22Rv1 (cell line): ENCODE measurements around the gene AOC3.

ENCODE experiments used
- H3K27ac ChIP-seq: fragments of 450-650 bp; 2 replicates; pipeline ENCODE4 v1.5.1; 2017
- CTCF ChIP-seq: fragments of 450-650 bp; IDR thresholded peaks from 2 replicates; pipeline ENCODE4 v1.5.1; 2017; ENCODE audit warnings: mild to moderate bottlenecking
- ZFX ChIP-seq: fragments of 450-650 bp; IDR thresholded peaks from 2 replicates; pipeline ENCODE4 v1.6.1; 2017; ENCODE audit warnings: antibody characterized with exemption, borderline replicate concordance

The AOC3 gene

DNA sequence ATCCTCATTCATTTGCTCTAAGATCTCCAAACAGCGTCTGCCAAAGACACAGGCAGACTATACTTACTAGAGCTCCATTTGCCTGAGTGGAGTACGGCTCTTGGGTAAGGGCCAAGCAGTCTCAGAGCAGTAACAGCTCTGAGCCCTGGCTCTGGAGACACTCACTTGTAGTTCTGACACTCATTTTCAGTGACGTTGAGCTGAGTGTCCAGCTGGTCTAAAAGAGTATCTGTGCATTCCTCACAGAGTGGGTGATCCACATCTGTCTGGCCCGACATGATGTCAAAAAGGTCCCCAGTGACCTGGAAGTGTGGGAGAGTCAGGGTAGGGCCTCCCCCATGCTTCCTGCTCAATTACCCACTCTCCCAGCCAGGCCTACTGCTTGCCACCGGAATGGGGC is 32.6 kb upstream of the AOC3 start:
- H3K27ac ChIP-seq, result no peak overlapping the region
- TF ChIP-seq ZFX (no peak), CTCF (no peak)

DNA sequence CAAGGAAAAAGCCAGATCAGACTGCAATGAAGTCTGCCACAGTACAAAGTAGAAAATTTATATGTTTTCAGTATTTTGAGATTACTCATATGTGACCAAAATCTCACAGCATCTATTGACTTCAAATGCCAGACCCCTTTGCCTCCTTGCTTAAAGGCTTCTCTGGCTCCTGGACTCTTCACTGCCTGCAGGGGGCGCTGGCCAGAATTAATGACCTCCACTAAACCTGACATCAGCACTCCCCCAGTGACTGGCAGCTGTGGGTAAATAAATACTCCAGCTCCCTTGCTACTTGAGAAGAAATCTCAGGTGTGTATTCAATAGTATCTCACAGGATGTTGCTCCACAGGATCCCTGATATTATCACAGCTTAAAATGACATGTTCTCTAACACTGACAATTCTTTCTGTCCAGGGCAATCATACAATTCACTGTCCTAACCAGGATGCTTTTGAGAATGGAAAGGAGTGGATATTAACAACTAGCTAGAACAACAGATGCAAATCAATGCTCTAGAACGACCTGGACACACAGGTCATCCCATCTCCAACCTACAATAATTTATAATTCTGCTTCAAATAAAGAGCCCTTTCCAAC is 31.0 kb upstream of the AOC3 start:
- H3K27ac ChIP-seq, result no peak overlapping the region
- TF ChIP-seq ZFX (no peak), CTCF (peak; percentile 88)

DNA sequence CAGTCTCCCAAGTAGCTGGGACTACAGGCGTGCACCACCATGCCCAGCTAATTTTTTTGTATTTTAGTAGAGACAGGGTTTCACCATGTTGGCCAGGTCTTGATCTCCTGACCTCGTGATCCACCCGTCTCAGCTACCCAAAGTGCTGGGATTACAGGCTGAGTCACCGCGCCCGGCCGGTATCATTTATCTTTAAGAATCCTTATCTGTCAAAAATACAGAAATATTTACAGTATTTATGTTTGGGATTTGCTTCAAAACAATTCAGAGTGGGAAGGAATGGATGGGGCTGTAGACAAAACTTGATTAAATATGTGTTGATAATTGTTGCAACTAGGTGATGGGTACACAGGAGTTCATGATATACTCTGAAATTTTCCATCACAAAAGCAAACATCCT is 29.8 kb upstream of the AOC3 start:
- TF ChIP-seq ZFX (no peak), CTCF (no peak)
- no peak overlapping the region for H3K27ac ChIP-seq

DNA sequence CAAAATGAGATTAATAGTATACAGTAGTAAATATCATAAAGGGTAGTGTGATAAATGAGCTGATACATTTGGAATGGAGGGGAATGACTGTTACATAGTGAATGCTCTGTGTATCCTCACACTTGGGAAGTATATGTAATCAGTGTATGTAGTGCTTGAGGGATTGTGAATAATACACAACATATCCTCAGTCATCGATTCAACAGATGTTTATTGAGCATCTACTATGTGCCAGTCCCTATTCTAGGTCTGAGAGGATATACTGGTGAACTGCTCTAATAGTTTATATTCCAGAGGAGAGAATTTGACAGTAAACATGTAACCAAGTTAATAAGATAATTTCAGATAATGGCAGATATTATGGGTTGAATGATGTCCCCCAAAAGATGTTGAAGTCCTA is 23.5 kb upstream of the AOC3 start:
- H3K27ac ChIP-seq, result no peak overlapping the region
- no peak for TF ChIP-seq CTCF
- no peak for TF ChIP-seq ZFX

- TF ChIP-seq CTCF (no peak), ZFX (no peak)
- no peak overlapping the region for H3K27ac ChIP-seq
Measured at GRCh38 chr17:42830971-42831370, 20.0 kb upstream of the AOC3 start.

GRCh38 chr17:42832213-42832933 is 18.6 kb upstream of the AOC3 start:
- peak overlapping the region; percentile 70 for H3K27ac ChIP-seq
- TF ChIP-seq ZFX, result no peak
- no peak for TF ChIP-seq CTCF

GRCh38 chr17:42832934-42833766 is 17.8 kb upstream of the AOC3 start, which contains the start of gene PSME3:
Gene PSME3, plus strand, starts transcription at chr17:42833397. Its CDS starts 235 bp downstream, at chr17:42833632.
- TF ChIP-seq CTCF (no peak), ZFX (no peak)
- peak within 1 kb of the TSS; percentile 70 for H3K27ac ChIP-seq
